Measurements from ENCODE around the gene TMED9.
"Not testable (repeated sequence)": the region's sequence is repeated elsewhere in the genome, so short reads cannot be mapped to it uniquely, and the experiment has no call there.

Gene TMED9

GRCh38 chr5:177592010-177592834, at the start of gene TMED9:
Gene TMED9, plus strand, starts transcription at chr5:177592203. Its CDS starts 12 bp downstream, at chr5:177592215.
- DNase-seq (ENCODE audit: low read depth), result no peak

- no peak for DNase-seq (ENCODE audit: low read depth)
These were observed 49.1 kb upstream of the TMED9 start for GRCh38 chr5:177542816-177543465.

DNA sequence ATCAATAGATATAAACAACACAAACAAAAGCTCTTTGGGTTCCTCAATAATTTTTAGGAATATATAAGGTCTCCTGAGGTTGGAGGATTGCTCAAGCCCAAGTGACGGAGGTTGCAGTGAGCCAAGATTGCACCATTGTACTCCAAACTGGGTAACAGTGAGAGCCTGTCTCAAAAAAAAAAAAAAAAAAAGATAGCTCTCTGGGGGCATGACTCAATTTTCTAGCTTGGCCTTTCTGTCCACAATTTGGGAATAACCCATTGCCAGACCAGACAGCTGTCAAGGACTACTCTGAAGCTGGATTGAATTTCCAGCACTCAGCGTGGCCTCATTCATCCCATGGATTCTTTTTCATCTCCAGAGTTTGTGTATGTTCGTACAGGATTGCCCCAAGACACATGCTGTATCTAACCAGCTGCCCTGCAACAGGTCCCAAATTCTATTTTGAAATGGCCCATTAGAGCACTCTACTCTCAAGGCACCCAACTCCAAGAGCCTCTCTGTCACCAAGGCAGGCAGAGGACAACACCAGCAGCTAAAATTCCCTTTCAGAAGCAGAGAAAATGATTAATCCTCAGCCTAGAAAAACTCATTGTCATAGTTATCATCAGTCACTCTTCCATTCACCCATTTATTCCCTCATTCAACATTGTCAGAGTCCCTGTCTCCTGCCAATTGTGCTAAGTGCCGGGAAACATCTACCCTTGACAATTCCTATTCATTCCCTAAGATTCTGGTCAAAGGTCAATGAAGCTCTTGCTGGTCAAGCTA, 46.3 kb upstream of the TMED9 start:
- no peak for DNase-seq (ENCODE audit: low read depth)

DNA sequence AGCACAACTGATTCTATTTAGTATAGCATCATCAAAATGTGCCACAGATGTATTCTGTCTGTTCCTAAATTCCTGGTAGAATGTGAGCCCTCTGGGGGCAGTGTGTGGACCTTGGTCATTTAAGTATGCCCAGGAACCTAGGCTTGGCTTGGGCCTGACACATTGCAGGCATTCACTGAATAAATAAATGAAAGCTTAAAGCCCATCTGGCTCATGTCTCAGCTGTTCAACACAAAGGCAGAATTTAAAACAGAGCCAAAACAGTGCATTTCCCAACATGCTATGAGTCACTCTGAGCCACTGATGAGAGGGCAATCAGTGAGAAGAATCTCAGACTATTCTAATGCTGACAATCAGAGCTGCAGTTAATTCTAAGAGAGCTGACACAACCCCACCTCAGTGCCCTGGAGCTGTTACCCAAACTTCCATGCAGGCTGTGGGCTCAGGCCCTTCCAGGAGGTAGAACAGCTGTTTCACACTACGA, 45.7 kb upstream of the TMED9 start:
- DNase-seq (ENCODE audit: low read depth), result peak; percentile 64

DNA sequence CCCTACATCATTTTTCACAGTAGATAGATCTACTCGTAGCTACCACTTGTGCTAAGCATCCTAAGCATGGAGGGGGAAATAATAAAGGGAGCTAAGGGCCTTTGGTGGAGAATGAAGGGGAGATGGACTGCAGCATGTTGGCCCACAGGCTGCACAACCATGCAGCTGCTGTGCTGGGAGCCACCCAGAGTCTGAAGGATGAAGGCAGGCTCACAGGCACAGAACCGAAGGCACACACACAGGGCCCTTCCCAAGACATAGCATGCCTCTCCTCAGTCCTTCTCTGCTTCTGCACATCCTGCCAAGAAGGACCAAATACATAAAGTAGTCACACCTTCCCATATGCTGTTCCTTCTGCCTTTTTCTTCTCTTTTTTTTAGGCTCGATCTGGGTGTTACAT, 44.3 kb upstream of the TMED9 start:
- no peak for DNase-seq (ENCODE audit: low read depth)

DNA sequence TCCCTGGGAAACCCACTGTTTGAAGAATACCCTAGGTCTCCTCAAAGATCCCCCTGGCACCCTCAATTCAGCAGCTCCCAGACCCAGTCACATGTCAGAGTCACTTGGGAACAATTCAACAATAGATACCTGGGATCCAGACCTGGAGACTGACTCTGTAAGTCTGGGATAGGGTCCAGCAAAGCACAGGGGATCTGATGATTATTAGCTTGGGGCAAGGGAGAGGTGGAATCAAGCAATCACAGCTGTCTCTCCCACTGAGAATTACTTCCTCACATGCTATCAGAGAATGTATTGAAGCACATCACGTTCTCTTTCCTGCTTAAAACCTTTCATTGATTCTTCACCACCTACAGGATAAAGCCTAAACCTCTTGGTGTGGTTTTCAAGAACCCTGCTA, 43.5 kb upstream of the TMED9 start:
- DNase-seq (ENCODE audit: low read depth), result no peak

- no peak for DNase-seq (ENCODE audit: low read depth)
These were observed 41.9 kb upstream of the TMED9 start for GRCh38 chr5:177550122-177550521.

DNA sequence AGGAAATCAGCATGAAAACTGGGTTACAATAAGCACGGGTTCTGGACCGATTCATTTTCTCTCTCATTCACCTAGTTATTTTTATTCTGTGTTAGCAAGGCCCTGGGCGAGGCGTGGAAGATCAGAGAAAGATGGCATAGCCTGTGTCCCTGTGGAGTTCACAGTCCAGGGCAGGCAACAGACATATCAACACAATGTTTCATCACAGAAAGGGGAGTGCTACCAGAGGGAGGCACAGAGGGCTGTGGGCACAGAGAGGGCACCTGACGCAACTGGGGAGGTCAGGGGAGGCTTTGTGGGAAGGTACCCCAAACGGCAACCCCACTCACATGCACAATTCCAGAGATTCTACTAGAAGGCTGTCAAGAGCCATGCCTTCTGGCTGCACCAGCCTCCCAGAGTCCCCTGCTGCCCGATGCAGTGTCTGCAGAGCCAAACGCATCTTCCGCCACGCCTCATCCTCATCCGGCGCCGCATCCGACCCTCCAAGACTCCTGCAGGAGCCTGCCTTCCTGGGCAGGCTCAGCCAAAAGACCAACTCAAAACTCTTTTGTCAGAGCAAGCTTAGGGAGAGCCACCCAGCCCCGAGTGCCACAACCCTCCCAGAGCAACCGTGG, 39.1 kb upstream of the TMED9 start:
- DNase-seq (ENCODE audit: low read depth), result no peak

DNA sequence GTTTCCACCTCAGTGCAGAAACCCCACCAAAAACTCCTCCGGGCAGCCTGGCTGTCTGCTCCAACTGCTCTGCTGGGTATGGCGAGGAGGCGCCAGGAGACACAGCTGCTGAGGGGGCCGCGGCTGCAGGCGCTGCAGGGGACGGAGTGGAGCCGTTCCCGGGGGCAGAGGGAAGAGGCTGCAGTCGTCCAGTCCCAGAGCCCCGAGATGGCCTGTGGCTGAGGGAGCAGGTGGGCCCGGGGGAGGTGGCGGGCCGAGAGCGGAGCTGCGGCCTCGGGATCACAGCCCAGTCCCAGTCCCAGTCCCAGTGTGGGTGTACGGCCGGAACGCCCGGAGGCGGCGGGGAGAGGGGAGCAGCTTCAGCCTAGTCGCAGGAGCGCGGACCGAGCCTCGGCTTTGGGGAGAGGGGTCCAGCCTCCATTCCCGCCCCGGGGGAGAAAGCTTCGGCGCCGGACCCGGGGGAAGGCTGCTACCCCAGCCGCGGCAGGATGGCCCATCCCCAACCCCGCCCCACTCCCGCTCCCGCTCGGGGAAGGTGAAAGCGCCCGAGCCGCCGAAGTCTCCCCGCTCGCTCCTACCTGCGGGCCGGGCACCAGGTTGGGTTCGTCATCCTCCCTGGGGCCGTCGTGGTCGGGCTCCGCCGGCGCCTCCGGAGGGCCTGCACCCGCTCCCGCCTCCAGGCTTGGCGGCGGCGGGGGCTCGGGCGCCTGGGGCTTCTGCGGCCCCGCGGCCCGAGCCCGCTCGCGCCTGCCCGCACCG, 38.2 kb upstream of the TMED9 start:
- no peak for DNase-seq (ENCODE audit: low read depth)

GRCh38 chr5:177554474-177555111, 37.4 kb upstream of the TMED9 start, which contains the start of gene FAM193B:
Gene FAM193B, minus strand, starts transcription at chr5:177554563. Its CDS starts 105 bp downstream, at chr5:177554458.
- DNase-seq (ENCODE audit: low read depth), result peak; percentile 45

DNA sequence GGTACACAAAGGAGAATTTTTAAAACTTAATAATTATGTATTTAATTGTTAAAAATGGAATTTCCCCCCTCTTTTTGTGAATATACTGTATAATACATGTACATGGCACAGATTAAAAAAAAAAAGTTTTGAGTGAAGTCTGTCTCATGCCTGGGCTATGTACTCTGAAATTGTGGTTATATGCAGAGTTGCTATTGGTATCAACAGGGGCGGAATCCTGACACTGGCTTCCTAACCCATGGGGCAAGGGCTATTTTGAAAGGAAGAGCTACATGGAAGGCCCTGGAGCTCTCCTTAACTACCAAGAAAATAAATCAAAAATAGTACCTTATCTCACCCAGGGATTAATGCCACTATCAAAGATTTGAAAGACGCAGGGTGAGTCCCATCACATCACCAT, 36.8 kb upstream of the TMED9 start:
- DNase-seq (ENCODE audit: low read depth), result no peak

DNA sequence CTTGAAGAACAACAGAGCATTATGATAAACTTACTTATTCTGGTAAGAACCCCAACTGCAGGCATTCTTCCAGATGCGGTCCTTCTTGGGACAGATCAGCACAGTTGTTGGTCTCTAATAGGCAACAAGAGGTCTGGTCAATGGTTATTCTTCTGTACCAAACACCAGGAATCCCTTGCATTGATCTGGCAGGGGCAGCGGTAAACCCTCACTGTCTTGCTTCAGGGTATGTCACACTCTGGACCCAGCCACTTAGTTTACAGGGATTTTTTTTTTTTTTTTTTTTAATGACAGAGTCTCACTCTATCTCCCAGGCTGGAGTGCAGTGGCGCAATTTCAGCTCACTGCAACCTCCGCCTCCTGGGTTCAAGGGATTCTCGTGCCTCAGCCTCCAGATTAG, 36.3 kb upstream of the TMED9 start:
- DNase-seq (ENCODE audit: low read depth), result no peak

GRCh38 chr5:177557041-177557647, 34.9 kb upstream of the TMED9 start:
- no peak for DNase-seq (ENCODE audit: low read depth)

DNA sequence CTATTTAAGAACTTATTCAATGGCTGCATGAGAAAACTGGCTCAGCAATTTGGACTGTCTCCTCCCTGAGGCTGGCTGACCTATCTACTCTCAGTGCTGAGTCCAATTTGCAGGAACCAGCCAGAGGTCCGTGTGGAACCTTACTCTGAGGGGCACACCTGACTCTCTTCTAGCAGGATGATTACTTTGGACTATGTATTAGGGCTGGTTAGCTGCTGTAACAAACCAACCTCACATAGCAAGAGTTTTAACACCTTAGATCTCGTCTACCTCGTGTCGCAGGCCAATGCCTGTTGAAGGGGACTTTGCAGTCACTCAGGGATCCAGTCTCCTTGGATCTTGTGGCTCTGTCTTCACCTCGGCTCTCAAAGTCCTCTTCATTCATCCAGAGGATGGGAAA, 34.2 kb upstream of the TMED9 start:
- DNase-seq (ENCODE audit: low read depth), result no peak

DNA sequence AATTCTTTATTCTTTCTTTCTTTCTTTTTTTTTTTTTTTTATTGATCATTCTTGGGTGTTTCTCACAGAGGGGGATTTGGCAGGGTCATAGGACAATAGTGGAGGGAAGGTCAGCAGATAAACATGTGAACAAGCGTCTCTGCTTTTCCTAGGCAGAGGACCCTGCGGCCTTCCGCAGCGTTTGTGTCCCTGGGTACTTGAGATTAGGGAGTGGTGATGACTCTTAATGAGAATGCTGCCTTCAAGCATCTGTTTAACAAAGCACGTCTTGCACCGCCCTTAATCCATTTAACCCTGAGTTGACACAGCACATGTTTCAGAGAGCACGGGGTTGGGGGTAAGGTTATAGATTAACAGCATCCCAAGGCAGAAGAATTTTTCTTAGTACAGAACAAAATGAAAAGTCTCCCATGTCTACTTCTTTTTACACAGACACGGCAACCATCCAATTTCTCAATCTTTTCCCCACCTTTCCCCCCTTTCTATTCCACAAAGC, 32.5 kb upstream of the TMED9 start:
- DNase-seq (ENCODE audit: low read depth), result not testable (repeated sequence)

- no peak for DNase-seq (ENCODE audit: low read depth)
These were observed 27.0 kb upstream of the TMED9 start for GRCh38 chr5:177565046-177565445.

- no peak for DNase-seq (ENCODE audit: low read depth)
These were observed 23.7 kb upstream of the TMED9 start for GRCh38 chr5:177568326-177568725.

GRCh38 chr5:177569894-177570293, 22.1 kb upstream of the TMED9 start:
- no peak for DNase-seq (ENCODE audit: low read depth)

DNA sequence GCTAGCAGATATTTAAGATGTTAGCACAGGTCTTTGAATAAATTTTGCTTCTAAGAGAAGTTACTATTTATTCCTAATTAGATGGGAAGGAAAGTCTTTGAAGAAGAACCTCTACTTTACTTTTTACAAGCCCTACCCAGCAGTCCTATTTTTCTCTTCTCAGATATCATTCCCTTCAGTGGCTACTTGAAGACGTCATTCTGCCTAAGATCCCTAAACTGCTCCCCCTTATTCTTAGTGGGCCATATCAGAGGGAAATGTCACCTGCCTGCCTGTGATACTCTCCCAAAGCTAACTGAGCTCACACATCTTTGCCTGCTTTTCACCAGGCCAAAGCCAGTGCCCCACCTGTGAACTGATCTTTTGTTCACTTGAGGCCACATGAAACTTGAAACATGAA, 16.5 kb upstream of the TMED9 start:
- DNase-seq (ENCODE audit: low read depth), result no peak

DNA sequence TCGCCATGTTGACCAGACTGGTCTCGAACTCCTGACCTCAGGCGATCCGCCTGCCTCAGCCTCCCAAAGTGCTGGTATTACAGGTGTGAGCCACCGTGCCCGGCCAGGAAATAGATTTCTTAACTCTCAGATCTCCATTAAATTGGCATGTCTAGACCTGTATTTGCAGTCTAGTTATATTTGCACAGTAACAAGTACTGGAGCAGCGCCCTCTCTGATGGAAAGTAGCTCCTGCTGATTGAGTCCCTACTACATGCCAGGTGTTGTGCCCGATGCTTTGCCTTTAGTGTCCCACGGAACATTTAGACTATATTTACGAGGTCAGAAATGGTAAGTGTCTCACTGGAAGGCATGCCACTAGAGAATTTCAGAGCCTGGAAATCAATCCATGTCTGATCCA, 15.8 kb upstream of the TMED9 start:
- no peak for DNase-seq (ENCODE audit: low read depth)
